Breast epithelium (tissue), 4 donors: Measurements from ENCODE around the gene SFI1. TPM values are rescaled to one million over a fixed set of nuclear protein-coding genes. Genes with fewer than 3 reads are reported as not detected.

Experiments used
- DNase-seq, 2 donors: peaks; one replicate each; pipeline ENCODE4 v3.0.0-alpha.2; 2019; ENCODE audit warnings: low spot score in 2 of 2
- H3K27ac ChIP-seq, 2 donors: fragments of 200-600 bp; sonication (generic) in 1 of 2; one replicate each; pipeline ENCODE4 v1.5.1; 2016 to 2019; ENCODE audit warnings: mild to moderate bottlenecking in 1 of 2
- H3K27me3 ChIP-seq, 2 donors: fragments of 200-600 bp; sonication (generic) in 1 of 2; one replicate each; pipeline versions ENCODE4 v1.5.1 to v1.6.0; 2017 to 2019; ENCODE audit warnings: control low read depth in 1 of 2, mild to moderate bottlenecking in 1 of 2
- H3K36me3 ChIP-seq: fragments of 200-600 bp; one replicate; pipeline ENCODE4 v1.5.1; 2019
- H3K4me1 ChIP-seq, 2 donors: fragments of 200-600 bp; sonication (generic); one replicate each; pipeline ENCODE4 v1.5.1; 2016 to 2019; ENCODE audit warnings: control low read depth in 1 of 2
- H3K4me3 ChIP-seq, 3 donors: fragments of 200-600 bp; sonication (generic); 1 replicate in 2 of 3; 2 replicates in 1 of 3; pipeline ENCODE4 v1.5.1; 2016 to 2019; ENCODE audit warnings: mild to moderate bottlenecking in 3 of 3, moderate library complexity in 2 of 3
- H3K9me3 ChIP-seq, 2 donors: fragments of 200-600 bp; sonication (generic) in 1 of 2; one replicate each; pipeline ENCODE4 v1.5.1; 2016 to 2019; ENCODE audit warnings: control low read depth in 1 of 2
- POLR2A ChIP-seq: fragments of 450-650 bp; IDR thresholded peaks from one replicate; pipeline ENCODE4 v1.6.1; 2016; ENCODE audit warnings: antibody characterized with exemption, mild to moderate bottlenecking, moderate library complexity
- POLR2AphosphoS5 ChIP-seq, 3 donors: sonication (generic); formaldehyde crosslinking; IDR thresholded peaks; one replicate each; pipeline ENCODE4 v1.6.1; 2017; ENCODE audit warnings: antibody characterized with exemption in 3 of 3
- intact Hi-C: fragments of 100-400 bp; cut with DNase I; formaldehyde crosslinking; loops from one replicate; pipeline ENCODE4 v1.15.1; 2023; ENCODE audit warnings: low total_unique reads
- total RNA-seq, 3 donors: library from RNA; depleted of rRNA; stranded (reverse); fragments of >200 nt; gene quantifications; one replicate each; pipeline ENCODE4 v1.1.0, GENCODE V29; 2016
- TF ChIP-seq, protein P1 (sequence below), 3 donors: fragments of 450-650 bp; IDR thresholded peaks; one replicate each; pipeline ENCODE4 v1.5.1; 2016 to 2017; ENCODE audit warnings: antibody characterized with exemption in 3 of 3, mild to moderate bottlenecking in 3 of 3, moderate library complexity in 3 of 3

The SFI1 gene
- 10 to 100 TPM; 17.4 to 62.9 (median 42.1) TPM for total RNA-seq

GRCh38 chr22:31496007-31496734 lies at the start of gene SFI1:
TSS of gene SFI1 (plus strand) at chr22:31496536. CDS start at chr22:31508285, 11,749 bp downstream.
- Histone ChIP-seq H3K27me3 (no peaks in the 10 kb centered on the region), H3K4me3 (peak within 1 kb of the TSS; percentile 66 to 86 (median 86)), H3K4me1 (peaks cover 0 to 2% of the 10 kb centered on the region in 2 donors), H3K27ac (peak within 1 kb of the TSS; percentile 83 to 85), H3K36me3 (no peaks in the 10 kb centered on the region), H3K9me3 (no peaks in the 10 kb centered on the region)
- TF ChIP-seq, protein P1, sequence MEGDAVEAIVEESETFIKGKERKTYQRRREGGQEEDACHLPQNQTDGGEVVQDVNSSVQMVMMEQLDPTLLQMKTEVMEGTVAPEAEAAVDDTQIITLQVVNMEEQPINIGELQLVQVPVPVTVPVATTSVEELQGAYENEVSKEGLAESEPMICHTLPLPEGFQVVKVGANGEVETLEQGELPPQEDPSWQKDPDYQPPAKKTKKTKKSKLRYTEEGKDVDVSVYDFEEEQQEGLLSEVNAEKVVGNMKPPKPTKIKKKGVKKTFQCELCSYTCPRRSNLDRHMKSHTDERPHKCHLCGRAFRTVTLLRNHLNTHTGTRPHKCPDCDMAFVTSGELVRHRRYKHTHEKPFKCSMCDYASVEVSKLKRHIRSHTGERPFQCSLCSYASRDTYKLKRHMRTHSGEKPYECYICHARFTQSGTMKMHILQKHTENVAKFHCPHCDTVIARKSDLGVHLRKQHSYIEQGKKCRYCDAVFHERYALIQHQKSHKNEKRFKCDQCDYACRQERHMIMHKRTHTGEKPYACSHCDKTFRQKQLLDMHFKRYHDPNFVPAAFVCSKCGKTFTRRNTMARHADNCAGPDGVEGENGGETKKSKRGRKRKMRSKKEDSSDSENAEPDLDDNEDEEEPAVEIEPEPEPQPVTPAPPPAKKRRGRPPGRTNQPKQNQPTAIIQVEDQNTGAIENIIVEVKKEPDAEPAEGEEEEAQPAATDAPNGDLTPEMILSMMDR (IDR thresholded peaks at IDR 0.05) = peak in 1 of 3 donors; percentile 9
- peak; percentile 27 to 68 (median 55) for TF ChIP-seq POLR2AphosphoS5 (IDR thresholded peaks at IDR 0.05)
- no peak for TF ChIP-seq POLR2A
- intact Hi-C loops = no loop called here
- DNase-seq = peak; percentile 78 to 90

- Histone ChIP-seq H3K9me3 (no peaks in the 10 kb centered on the region), H3K4me1 (no peaks in the 10 kb centered on the region), H3K4me3 (no peak overlapping the region), H3K36me3 (no peaks in the 10 kb centered on the region), H3K27ac (no peak overlapping the region), H3K27me3 (no peaks in the 10 kb centered on the region)
- no peak for DNase-seq
- intact Hi-C loops = no loop called here
- TF ChIP-seq POLR2AphosphoS5 (IDR thresholded peaks at IDR 0.05) = no peak
- no peak for TF ChIP-seq POLR2A
- TF ChIP-seq, protein P1 (IDR thresholded peaks at IDR 0.05) = no peak
These were observed 49.6 kb upstream of the SFI1 start for GRCh38 chr22:31446767-31447166.

GRCh38 chr22:31447337-31447736 lies 49.0 kb upstream of the SFI1 start:
- Histone ChIP-seq H3K9me3 (no peaks in the 10 kb centered on the region), H3K36me3 (no peaks in the 10 kb centered on the region), H3K27ac (no peak overlapping the region), H3K27me3 (no peaks in the 10 kb centered on the region), H3K4me3 (no peak overlapping the region), H3K4me1 (no peaks in the 10 kb centered on the region)
- intact Hi-C loops = no loop called here
- DNase-seq = no peak
- no peak for TF ChIP-seq POLR2AphosphoS5 (IDR thresholded peaks at IDR 0.05)
- TF ChIP-seq, protein P1 (IDR thresholded peaks at IDR 0.05) = no peak

DNA sequence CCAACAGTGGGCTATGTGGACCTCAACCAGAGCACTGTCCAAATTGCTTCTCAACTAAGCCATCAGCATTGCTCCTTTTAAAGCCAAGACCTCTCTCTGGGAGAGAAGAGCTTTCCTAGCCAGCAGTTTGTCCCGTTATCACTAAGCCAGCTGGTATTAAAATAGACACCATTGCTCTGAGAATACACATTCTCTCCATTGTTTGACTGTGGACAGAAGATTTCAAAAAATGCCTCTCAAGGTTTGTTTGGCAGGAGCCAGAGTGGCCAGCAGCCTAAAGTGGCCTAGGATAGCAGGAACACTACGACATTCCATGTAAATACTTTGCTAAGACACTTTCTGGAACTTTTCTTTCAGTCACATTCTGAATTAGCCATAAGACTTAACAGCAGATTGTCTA lies 48.0 kb upstream of the SFI1 start:
- H3K9me3 ChIP-seq = no peaks in the 10 kb centered on the region
- no peak for DNase-seq
- H3K4me1 ChIP-seq = no peaks in the 10 kb centered on the region
- H3K36me3 ChIP-seq = no peaks in the 10 kb centered on the region
- intact Hi-C loops = no loop called here
- no peak overlapping the region for H3K27ac ChIP-seq
- no peak for TF ChIP-seq POLR2A
- TF ChIP-seq POLR2AphosphoS5 (IDR thresholded peaks at IDR 0.05) = no peak
- TF ChIP-seq, protein P1 (IDR thresholded peaks at IDR 0.05) = no peak
- no peak overlapping the region for H3K4me3 ChIP-seq
- no peaks in the 10 kb centered on the region for H3K27me3 ChIP-seq

DNA sequence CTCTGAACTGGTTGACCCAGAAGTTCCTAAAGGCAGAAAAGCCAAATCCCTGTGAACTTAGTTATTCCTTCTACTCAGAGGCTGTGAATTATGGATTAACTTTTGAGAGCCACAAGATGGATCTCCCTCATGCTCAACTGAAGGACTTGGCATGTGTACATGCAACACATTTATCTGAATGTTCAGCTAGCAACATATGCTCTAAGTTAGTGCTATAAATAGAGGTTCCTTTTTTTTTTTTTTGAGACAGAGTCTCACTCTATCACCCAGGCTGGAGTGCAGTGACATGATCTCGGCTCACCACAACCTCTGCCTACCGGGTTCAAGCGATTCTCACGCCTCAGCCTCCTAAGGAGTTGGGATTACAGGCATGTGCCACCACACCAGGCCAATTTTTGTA lies 46.8 kb upstream of the SFI1 start:
- H3K4me3 ChIP-seq = no peak overlapping the region
- no peaks in the 10 kb centered on the region for H3K9me3 ChIP-seq
- intact Hi-C loops = no loop called here
- TF ChIP-seq POLR2A = no peak
- TF ChIP-seq POLR2AphosphoS5 (IDR thresholded peaks at IDR 0.05) = no peak
- TF ChIP-seq, protein P1 (IDR thresholded peaks at IDR 0.05) = no peak
- no peak overlapping the region for H3K27ac ChIP-seq
- no peaks in the 10 kb centered on the region for H3K27me3 ChIP-seq
- H3K36me3 ChIP-seq = peaks cover 7% of the 10 kb centered on the region
- H3K4me1 ChIP-seq = no peaks in the 10 kb centered on the region
- DNase-seq = no peak
